CD4-positive, alpha-beta T cell treated with Interferon alpha-2 for 1 hour (primary cell): ENCODE results near the gene MGST3.
"Not testable (repeated sequence)": the region's sequence is repeated elsewhere in the genome, so short reads cannot be mapped to it uniquely, and the experiment has no call there.

Source experiments
- DNase-seq, 2 donors: peaks; one replicate each; pipeline ENCODE4 v3.0.0-alpha.2; 2020 to 2022

Gene MGST3

GRCh38 chr1:165698761-165699052 lies 67.7 kb downstream of the MGST3 start:
- DNase-seq, result no peak

- no peak for DNase-seq
Observed at GRCh38 chr1:165699577-165699976, 68.5 kb downstream of the MGST3 start.

GRCh38 chr1:165701922-165702321 lies 70.9 kb downstream of the MGST3 start:
- not testable (repeated sequence) for DNase-seq

DNA sequence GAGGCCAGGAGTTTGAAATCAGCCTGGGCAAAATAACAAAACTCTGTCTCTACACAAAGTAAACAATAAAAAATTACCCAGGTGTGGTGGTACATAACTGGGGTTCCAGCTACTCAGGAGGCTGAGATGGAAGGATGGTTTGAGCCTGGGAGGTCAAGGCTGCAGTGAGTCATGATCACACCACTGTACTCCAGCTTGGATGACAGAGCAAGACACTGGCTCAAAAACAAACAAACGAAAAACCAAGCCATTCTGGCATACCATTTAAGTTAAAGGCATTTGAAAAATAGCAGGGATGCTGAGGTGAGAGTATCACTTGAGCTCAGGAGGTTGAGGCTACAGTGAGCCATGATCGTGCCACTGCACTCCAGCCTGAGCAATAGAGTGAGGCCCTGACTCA lies 72.6 kb downstream of the MGST3 start:
- DNase-seq, result no peak
